HEK293 (cell line): ENCODE measurements around the gene NHP2.

Experiments
- CTCF ChIA-PET: fragments of 350-600 bp; formaldehyde crosslinking; extraction: SDS; loops from one replicate; lab custom pipeline; 2021; ENCODE audit warnings: antibody characterized with exemption; lab: Yijun Ruan, JAX
- POLR2A ChIA-PET: fragments of 300-600 bp; formaldehyde crosslinking; extraction: SDS; loops from one replicate; lab custom pipeline; 2020; ENCODE audit warnings: antibody characterized with exemption, inconsistent platforms; lab: Yijun Ruan, JAX
- H3K27ac ChIP-seq: fragments of 200-500 bp; sonication (Bioruptor generic); 2 replicates; pipeline ENCODE4 v1.5.1; 2014; ENCODE audit warnings: low read depth, low read length, control low read depth, inconsistent platforms; ENCODE audit errors: extremely low read depth
- H3K36me3 ChIP-seq, 2 experiments: fragments of 200-500 bp in 1 of 2; sonication (Bioruptor generic) in 1 of 2; 1 replicate in 1 of 2; 2 replicates in 1 of 2; pipeline ENCODE4 v1.5.1; 2014 to 2017; ENCODE audit warnings: inconsistent platforms in 2 of 2, low read length in 2 of 2; ENCODE audit not compliant: control insufficient read depth in 2 of 2, insufficient read depth in 1 of 2
- H3K4me1 ChIP-seq: fragments of 200-500 bp; sonication (Bioruptor generic); 2 replicates; pipeline ENCODE4 v1.5.1; 2014; ENCODE audit warnings: mild to moderate bottlenecking, low read length, inconsistent platforms; ENCODE audit not compliant: control insufficient read depth, insufficient read depth
- H3K4me3 ChIP-seq: 2 replicates; pipeline ENCODE4 v1.5.1; 2011; ENCODE audit warnings: low read depth, mild to moderate bottlenecking, control low read depth, low read length, moderate library complexity
- H3K9me3 ChIP-seq: fragments of 200-500 bp; sonication (Bioruptor generic); 2 replicates; pipeline ENCODE4 v1.5.1; 2014; ENCODE audit warnings: low read depth, low read length, inconsistent platforms; ENCODE audit not compliant: control insufficient read depth, insufficient read depth
- GLIS1 ChIP-seq: fragments of 450-650 bp; formaldehyde crosslinking; IDR thresholded peaks from 2 replicates; pipeline ENCODE4 v1.5.1; 2016; ENCODE audit warnings: missing biosample characterization, missing genetic modification characterization
- HOXC10 ChIP-seq: sonication (generic); formaldehyde crosslinking; IDR thresholded peaks from 2 replicates; pipeline ENCODE4 v1.8.1; 2023; ENCODE audit warnings: mild to moderate bottlenecking, missing genetic modification reagents
- HOXD13 ChIP-seq: sonication (generic); formaldehyde crosslinking; IDR thresholded peaks from 2 replicates; pipeline ENCODE4 v1.8.0; 2022; ENCODE audit warnings: missing genetic modification reagents, borderline replicate concordance
- KLF10 ChIP-seq: fragments of 450-650 bp; IDR thresholded peaks from 2 replicates; pipeline ENCODE4 v1.5.1; 2018; ENCODE audit warnings: missing biosample characterization, mild to moderate bottlenecking, missing genetic modification characterization
- KLF9 ChIP-seq: fragments of 450-650 bp; formaldehyde crosslinking; IDR thresholded peaks from 2 replicates; pipeline ENCODE4 v1.5.1; 2016; ENCODE audit warnings: missing biosample characterization, missing genetic modification characterization, low read depth
- PRDM10 ChIP-seq: fragments of 450-650 bp; formaldehyde crosslinking; IDR thresholded peaks from 2 replicates; pipeline ENCODE4 v1.5.1; 2016; ENCODE audit warnings: missing biosample characterization, missing genetic modification characterization
- PRDM4 ChIP-seq: fragments of 450-650 bp; formaldehyde crosslinking; IDR thresholded peaks from 2 replicates; pipeline ENCODE4 v1.5.1; 2017; ENCODE audit warnings: missing biosample characterization, missing genetic modification characterization
- PRDM6 ChIP-seq: fragments of 450-650 bp; formaldehyde crosslinking; IDR thresholded peaks from 2 replicates; pipeline ENCODE4 v1.5.1; 2017; ENCODE audit warnings: missing biosample characterization, missing genetic modification characterization
- SP7 ChIP-seq: fragments of 450-650 bp; formaldehyde crosslinking; IDR thresholded peaks from 2 replicates; pipeline ENCODE4 v1.5.1; 2016; ENCODE audit warnings: missing biosample characterization, missing genetic modification characterization
- ZBTB20 ChIP-seq: fragments of 450-650 bp; formaldehyde crosslinking; IDR thresholded peaks from 2 replicates; pipeline ENCODE4 v1.5.1; 2016; ENCODE audit warnings: missing biosample characterization, missing genetic modification characterization
- ZFP3 ChIP-seq: fragments of 450-650 bp; formaldehyde crosslinking; IDR thresholded peaks from 2 replicates; pipeline ENCODE4 v1.5.1; 2016; ENCODE audit warnings: low read depth, missing biosample characterization, missing genetic modification characterization
- ZNF184 ChIP-seq: fragments of 450-650 bp; IDR thresholded peaks from 2 replicates; pipeline ENCODE4 v1.5.1; 2018; ENCODE audit warnings: missing biosample characterization, mild to moderate bottlenecking, missing genetic modification characterization
- ZNF19 ChIP-seq: fragments of 450-650 bp; formaldehyde crosslinking; IDR thresholded peaks from 2 replicates; pipeline ENCODE4; 2016; ENCODE audit warnings: missing biosample characterization, missing genetic modification characterization, low read depth
- ZNF335 ChIP-seq: fragments of 450-650 bp; formaldehyde crosslinking; conservative IDR thresholded peaks from 2 replicates; pipeline ENCODE4 v1.5.1; 2016; ENCODE audit warnings: missing biosample characterization, missing genetic modification characterization
- ZNF366 ChIP-seq: fragments of 450-650 bp; formaldehyde crosslinking; conservative IDR thresholded peaks from 2 replicates; pipeline ENCODE4 v1.5.1; 2016; ENCODE audit warnings: missing biosample characterization, missing genetic modification characterization
- ZNF394 ChIP-seq: fragments of 450-650 bp; formaldehyde crosslinking; IDR thresholded peaks from 2 replicates; pipeline ENCODE4 v1.5.1; 2016; ENCODE audit warnings: missing biosample characterization, missing genetic modification characterization, mild to moderate bottlenecking, moderate library complexity, borderline replicate concordance
- ZNF398 ChIP-seq: fragments of 450-650 bp; formaldehyde crosslinking; IDR thresholded peaks from 2 replicates; pipeline ENCODE4 v1.5.1; 2017; ENCODE audit warnings: missing biosample characterization, missing genetic modification characterization
- ZNF549 ChIP-seq: fragments of 450-650 bp; IDR thresholded peaks from 2 replicates; pipeline ENCODE4 v1.5.1; 2018; ENCODE audit warnings: missing biosample characterization, missing genetic modification characterization, mild to moderate bottlenecking, inconsistent platforms, moderate library complexity
- ZNF560 ChIP-seq: fragments of 450-650 bp; formaldehyde crosslinking; IDR thresholded peaks from 2 replicates; pipeline ENCODE4 v1.5.1; 2017; ENCODE audit warnings: missing biosample characterization, missing genetic modification characterization, borderline replicate concordance
- ZNF585B ChIP-seq: fragments of 450-650 bp; formaldehyde crosslinking; IDR thresholded peaks from 2 replicates; pipeline ENCODE4 v1.5.1; 2016; ENCODE audit warnings: missing biosample characterization, missing genetic modification characterization
- ZNF658 ChIP-seq: fragments of 450-650 bp; formaldehyde crosslinking; IDR thresholded peaks from 2 replicates; pipeline ENCODE4; 2016; ENCODE audit warnings: missing biosample characterization, missing genetic modification characterization
- ZNF707 ChIP-seq: fragments of 450-650 bp; formaldehyde crosslinking; IDR thresholded peaks from 2 replicates; pipeline ENCODE4 v1.5.1; 2016; ENCODE audit warnings: missing biosample characterization, missing genetic modification characterization
- ZNF785 ChIP-seq: fragments of 450-650 bp; formaldehyde crosslinking; IDR thresholded peaks from 2 replicates; pipeline ENCODE4 v1.5.1; 2016; ENCODE audit warnings: missing biosample characterization, missing genetic modification characterization
- ZNF837 ChIP-seq: fragments of 450-650 bp; formaldehyde crosslinking; IDR thresholded peaks from 2 replicates; pipeline ENCODE4 v1.5.1; 2016; ENCODE audit warnings: missing biosample characterization, missing genetic modification characterization

The NHP2 gene

GRCh38 chr5:178115136-178115813 is 38.4 kb downstream of the NHP2 start:
- no peak for TF ChIP-seq ZNF19
- peak; percentile 68 for TF ChIP-seq KLF10 (tag by site-specific recombination)
- TF ChIP-seq ZNF585B, result no peak
- no peak for TF ChIP-seq ZNF366
- peak; percentile 47 for TF ChIP-seq KLF9 (tag by site-specific recombination)
- TF ChIP-seq ZNF398 (tag by site-specific recombination), result 0 out of 2 replicates have a peak, but pooled peaks have one; percentile 11
- TF ChIP-seq PRDM10 (tag by site-specific recombination), result peak; percentile 74
- Histone ChIP-seq H3K9me3 (no peaks in the 10 kb centered on the region), H3K36me3 (no peaks in the 10 kb centered on the region), H3K27ac (no peak overlapping the region), H3K4me3 (no peak overlapping the region), H3K4me1 (no peaks in the 10 kb centered on the region)
- ChIA-PET CTCF (interaction anchor here (0.6 kb wide), 1 partner anchor 587 kb away, joined by 3 read pairs; no protein-coding TSS in a partner anchor), POLR2A (interaction anchor here (0.6 to 2.0 kb wide), 3 partner anchors 16 to 84 kb away, joined by 3 to 8 read pairs (median 4); partner anchors contain the start of genes NHP2 and RMND5B)

GRCh38 chr5:178114325-178115135 is 39.2 kb downstream of the NHP2 start:
- H3K36me3 ChIP-seq, result no peaks in the 10 kb centered on the region
- POLR2A ChIA-PET, result interaction anchor here (0.6 to 0.8 kb wide), 2 partner anchors 10 to 15 kb away, joined by 3 read pairs; no protein-coding TSS in a partner anchor
- H3K4me3 ChIP-seq, result peak overlapping the region; percentile 49
- H3K4me1 ChIP-seq, result no peaks in the 10 kb centered on the region
- CTCF ChIA-PET, result interaction anchor here (0.5 to 1.0 kb wide), 2 partner anchors 12 to 37 kb away, joined by 3 read pairs; no protein-coding TSS in a partner anchor
- no peak overlapping the region for H3K27ac ChIP-seq
- no peaks in the 10 kb centered on the region for H3K9me3 ChIP-seq
- TF ChIP-seq ZNF785 (tag by site-specific recombination) (no peak), HOXC10 (CRISPR knock-in tag) (no peak), ZNF837 (tag by site-specific recombination) (no peak), KLF10 (tag by site-specific recombination) (0 out of 2 replicates have a peak, but pooled peaks have one; percentile 11), ZNF335 (tag by site-specific recombination) (no peak), ZFP3 (tag by site-specific recombination) (no peak), ZNF707 (tag by site-specific recombination) (no peak), PRDM6 (tag by site-specific recombination) (no peak), ZNF549 (tag by site-specific recombination) (no peak), HOXD13 (CRISPR knock-in tag) (no peak), ZNF394 (tag by site-specific recombination) (no peak), ZBTB20 (tag by site-specific recombination) (peak; percentile 25; the same call in 1 of the 2 replicates), PRDM4 (tag by site-specific recombination) (no peak), ZNF184 (tag by site-specific recombination) (no peak), GLIS1 (tag by site-specific recombination) (peak; percentile 39; the same call in 1 of the 2 replicates), ZNF560 (tag by site-specific recombination) (no peak), SP7 (tag by site-specific recombination) (no peak), ZNF658 (tag by site-specific recombination) (no peak)
